ENCODE data around the gene RTN4R.
"Not testable (repeated sequence)": the region's sequence is repeated elsewhere in the genome, so short reads cannot be mapped to it uniquely, and the experiment has no call there.

The RTN4R gene

GRCh38 chr22:20304646-20305045, 36.5 kb upstream of the RTN4R start:
- DNase-seq (ENCODE audit: low read depth), result no peak
- no peak for TF ChIP-seq CTCF (IDR thresholded peaks at IDR 0.05; ENCODE audit: insufficient read depth, low read depth, low read length, missing control alignments)
- no peak overlapping the region for H3K4me3 ChIP-seq (ENCODE audit: low read length)

- not testable (repeated sequence) for DNase-seq (ENCODE audit: low read depth); H3K4me3 ChIP-seq (ENCODE audit: low read length)
These were observed 35.1 kb upstream of the RTN4R start for GRCh38 chr22:20303229-20303534.

- H3K4me3 ChIP-seq (ENCODE audit: low read length), result no peak overlapping the region
- DNase-seq (ENCODE audit: low read depth), result no peak
- TF ChIP-seq CTCF (IDR thresholded peaks at IDR 0.05; ENCODE audit: insufficient read depth, low read depth, low read length, missing control alignments), result no peak
These were observed 34.5 kb upstream of the RTN4R start for GRCh38 chr22:20302438-20303228.

GRCh38 chr22:20299746-20300136, 31.6 kb upstream of the RTN4R start:
- no peak for TF ChIP-seq CTCF (IDR thresholded peaks at IDR 0.05; ENCODE audit: insufficient read depth, low read depth, low read length, missing control alignments)
- DNase-seq (ENCODE audit: low read depth), result peak; percentile 46
- no peak overlapping the region for H3K4me3 ChIP-seq (ENCODE audit: low read length)

- TF ChIP-seq CTCF (IDR thresholded peaks at IDR 0.05; ENCODE audit: insufficient read depth, low read depth, low read length, missing control alignments), result no peak
- peak; percentile 87 for DNase-seq (ENCODE audit: low read depth)
- peak overlapping the region; percentile 36 for H3K4me3 ChIP-seq (ENCODE audit: low read length)
These were observed 31.0 kb upstream of the RTN4R start for GRCh38 chr22:20298803-20299745.

GRCh38 chr22:20298110-20298802, 30.1 kb upstream of the RTN4R start:
- no peak for DNase-seq (ENCODE audit: low read depth)
- TF ChIP-seq CTCF (IDR thresholded peaks at IDR 0.05; ENCODE audit: insufficient read depth, low read depth, low read length, missing control alignments), result no peak
- H3K4me3 ChIP-seq (ENCODE audit: low read length), result peak overlapping the region; percentile 36
